Measurements from ENCODE around the gene C5orf46.
"Not testable (repeated sequence)": the region's sequence is repeated elsewhere in the genome, so short reads cannot be mapped to it uniquely, and the experiment has no call there.

DNA sequence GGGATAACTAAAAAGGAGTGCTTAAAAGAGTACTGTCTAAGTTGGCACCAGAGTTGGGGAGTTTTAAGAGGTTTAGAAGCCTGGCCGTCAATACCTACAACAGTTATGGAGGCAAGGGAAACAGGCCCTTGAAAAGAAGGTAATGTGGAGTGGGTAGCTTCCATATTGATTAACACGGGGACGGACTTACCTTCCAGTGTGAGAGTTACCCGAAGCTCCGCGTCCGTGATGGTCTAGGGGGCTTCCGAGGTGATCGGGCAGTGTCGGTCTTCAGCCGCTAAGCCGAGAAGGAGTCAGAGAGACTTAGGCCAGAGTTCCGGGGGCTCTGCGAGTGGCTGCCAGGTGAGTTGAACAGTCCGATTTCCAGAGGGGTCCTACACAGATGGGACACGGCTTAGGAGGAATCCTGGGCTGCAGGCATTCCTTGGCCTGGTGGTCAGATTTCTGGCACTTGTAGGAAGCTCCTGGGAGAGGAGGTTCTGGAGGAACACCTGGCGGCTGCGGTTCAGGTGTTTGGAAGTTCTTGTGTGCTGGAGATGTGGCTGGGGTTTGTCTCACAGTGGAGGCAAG lies 34.3 kb downstream of the C5orf46 start:
- TF ChIP-seq, protein P1, sequence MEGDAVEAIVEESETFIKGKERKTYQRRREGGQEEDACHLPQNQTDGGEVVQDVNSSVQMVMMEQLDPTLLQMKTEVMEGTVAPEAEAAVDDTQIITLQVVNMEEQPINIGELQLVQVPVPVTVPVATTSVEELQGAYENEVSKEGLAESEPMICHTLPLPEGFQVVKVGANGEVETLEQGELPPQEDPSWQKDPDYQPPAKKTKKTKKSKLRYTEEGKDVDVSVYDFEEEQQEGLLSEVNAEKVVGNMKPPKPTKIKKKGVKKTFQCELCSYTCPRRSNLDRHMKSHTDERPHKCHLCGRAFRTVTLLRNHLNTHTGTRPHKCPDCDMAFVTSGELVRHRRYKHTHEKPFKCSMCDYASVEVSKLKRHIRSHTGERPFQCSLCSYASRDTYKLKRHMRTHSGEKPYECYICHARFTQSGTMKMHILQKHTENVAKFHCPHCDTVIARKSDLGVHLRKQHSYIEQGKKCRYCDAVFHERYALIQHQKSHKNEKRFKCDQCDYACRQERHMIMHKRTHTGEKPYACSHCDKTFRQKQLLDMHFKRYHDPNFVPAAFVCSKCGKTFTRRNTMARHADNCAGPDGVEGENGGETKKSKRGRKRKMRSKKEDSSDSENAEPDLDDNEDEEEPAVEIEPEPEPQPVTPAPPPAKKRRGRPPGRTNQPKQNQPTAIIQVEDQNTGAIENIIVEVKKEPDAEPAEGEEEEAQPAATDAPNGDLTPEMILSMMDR (IDR thresholded peaks at IDR 0.05): not testable (repeated sequence)
- not testable (repeated sequence) for TF ChIP-seq POLR2A (IDR thresholded peaks at IDR 0.05)

All from esophagus squamous epithelium (tissue), 4 donors.